ENCODE results near the gene KATNAL1. TPM values are rescaled to one million over a fixed set of nuclear protein-coding genes. Genes with fewer than 3 reads are reported as not detected.
A peak's percentile ranks its signal among the peaks of the same experiment; 100 is the strongest.

Gene KATNAL1
- total and polyA plus RNA-seq, 12 donors = 1.5 to 17.9 (median 9.4) TPM

GRCh38 chr13:30308548-30308947, 1.2 kb upstream of the KATNAL1 start:
- H3K27me3 ChIP-seq = no peaks in the 10 kb centered on the region

GRCh38 chr13:30307971-30308290, 580 bp upstream of the KATNAL1 start:
- H3K4me3 ChIP-seq = peak overlapping the region; percentile 20 to 86 (median 82)
- 33 to 43% (median 36%) methylated on average over 8 of the region's 8 CpGs for WGBS, 4 donors
- H3K27me3 ChIP-seq = no peaks in the 10 kb centered on the region
- TF ChIP-seq POLR2A (IDR thresholded peaks at IDR 0.05) (no peak), CTCF (IDR thresholded peaks at IDR 0.05) (no peak)
- DNase-seq = no peak
- intact Hi-C loops (cut with DNase I) = no loop called here
- peak overlapping the region in 1 of 5 donors; percentile 81 for H3K27ac ChIP-seq
- peaks cover 6 to 24% of the 10 kb centered on the region in 2 donors for H3K4me1 ChIP-seq (replicated peaks in 1 of 2)
- no peaks in the 10 kb centered on the region for H3K9me3 ChIP-seq (replicated peaks in 1 of 3)
- H3K36me3 ChIP-seq (replicated peaks in 1 of 2) = no peaks in the 10 kb centered on the region

More at GRCh38 chr13:30308548-30308947, 1.2 kb upstream of the KATNAL1 start:
- Histone ChIP-seq H3K36me3 (replicated peaks in 1 of 2) (no peaks in the 10 kb centered on the region), H3K4me3 (no peak overlapping the region), H3K9me3 (replicated peaks in 1 of 3) (no peaks in the 10 kb centered on the region), H3K27ac (no peak overlapping the region), H3K4me1 (replicated peaks in 1 of 2) (peaks cover 6 to 22% of the 10 kb centered on the region in 2 donors)
- intact Hi-C loops (cut with DNase I) = no loop called here
- DNase-seq = no peak
- 75 to 85% (median 82%) methylated on average over 4 of the region's 4 CpGs for WGBS, 4 donors
- TF ChIP-seq POLR2A (IDR thresholded peaks at IDR 0.05) = no peak
- TF ChIP-seq CTCF (IDR thresholded peaks at IDR 0.05) = no peak

- no peak for TF ChIP-seq CTCF (IDR thresholded peaks at IDR 0.05)
- TF ChIP-seq POLR2A (IDR thresholded peaks at IDR 0.05) = no peak
- 0 to 1% (median 0%) methylated on average over 9 to 37 of the region's 37 CpGs for WGBS, 4 donors
- H3K4me3 ChIP-seq = peak overlapping the region; percentile 20 to 86 (median 82)
- H3K27me3 ChIP-seq = no peaks in the 10 kb centered on the region
- no peaks in the 10 kb centered on the region for H3K9me3 ChIP-seq (replicated peaks in 1 of 3)
- intact Hi-C loops (cut with DNase I) = no loop called here
- H3K36me3 ChIP-seq (replicated peaks in 1 of 2) = no peaks in the 10 kb centered on the region
- H3K27ac ChIP-seq = peak overlapping the region in 4 of 5 donors; percentile 56 to 88 (median 72)
- peak; percentile 92 to 97 (median 94) for DNase-seq
- H3K4me1 ChIP-seq (replicated peaks in 1 of 2) = peaks cover 6 to 36% of the 10 kb centered on the region in 2 donors
Observed at GRCh38 chr13:30306762-30307193, 573 bp downstream of the KATNAL1 start.

- WGBS, 4 donors = 76 to 90% (median 87%) methylated on average over 1 of the region's 1 CpG
- H3K27me3 ChIP-seq = no peaks in the 10 kb centered on the region
- H3K36me3 ChIP-seq (replicated peaks in 1 of 2) = no peaks in the 10 kb centered on the region
- no peak overlapping the region for H3K27ac ChIP-seq
- no peaks in the 10 kb centered on the region for H3K9me3 ChIP-seq (replicated peaks in 1 of 3)
- peaks cover 6 to 43% of the 10 kb centered on the region in 2 donors for H3K4me1 ChIP-seq (replicated peaks in 1 of 2)
- DNase-seq = no peak
- H3K4me3 ChIP-seq = no peak overlapping the region
- intact Hi-C loops (cut with DNase I) = no loop called here
- TF ChIP-seq CTCF (IDR thresholded peaks at IDR 0.05) (no peak), POLR2A (IDR thresholded peaks at IDR 0.05) (no peak)
Observed at GRCh38 chr13:30305456-30305970, 1.8 kb downstream of the KATNAL1 start.
